Stimulated activated CD4-positive, alpha-beta T cell treated with anti-CD3 and anti-CD28 coated beads, Interleukin-4, amount 100 ng/mL, for 48 hours (primary cell): Measurements from ENCODE around the gene KCNG2.
"Not testable (repeated sequence)": the region's sequence is repeated elsewhere in the genome, so short reads cannot be mapped to it uniquely, and the experiment has no call there.

Source experiments
- DNase-seq, 2 donors: peaks; one replicate each; pipeline ENCODE4 v3.0.0-alpha.2; 2020; ENCODE audit warnings: low read depth in 2 of 2

The KCNG2 gene

GRCh38 chr18:79870301-79871025 lies 72.7 kb downstream of the KCNG2 start:
- no peak for DNase-seq

DNA sequence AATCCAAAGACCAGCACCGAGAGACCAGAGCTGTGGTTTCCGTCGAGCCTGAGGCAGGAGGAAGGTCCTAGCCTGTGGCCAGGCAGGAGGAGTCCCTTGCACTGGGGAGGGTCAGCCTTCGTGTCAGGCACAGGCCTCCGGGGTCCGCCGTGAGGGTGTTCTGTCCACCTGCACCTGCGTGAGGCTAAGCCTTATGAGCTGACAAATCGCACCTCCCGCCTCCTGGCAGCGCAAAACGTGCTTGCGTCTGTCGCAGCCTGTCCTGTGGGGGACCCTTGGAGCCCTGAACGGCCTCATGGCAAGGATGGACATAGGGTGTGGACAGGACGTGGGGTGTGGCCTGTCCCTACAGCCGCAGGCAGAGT lies 73.3 kb downstream of the KCNG2 start:
- no peak for DNase-seq

- no peak for DNase-seq
These were observed 73.8 kb downstream of the KCNG2 start for GRCh38 chr18:79871481-79872091.

DNA sequence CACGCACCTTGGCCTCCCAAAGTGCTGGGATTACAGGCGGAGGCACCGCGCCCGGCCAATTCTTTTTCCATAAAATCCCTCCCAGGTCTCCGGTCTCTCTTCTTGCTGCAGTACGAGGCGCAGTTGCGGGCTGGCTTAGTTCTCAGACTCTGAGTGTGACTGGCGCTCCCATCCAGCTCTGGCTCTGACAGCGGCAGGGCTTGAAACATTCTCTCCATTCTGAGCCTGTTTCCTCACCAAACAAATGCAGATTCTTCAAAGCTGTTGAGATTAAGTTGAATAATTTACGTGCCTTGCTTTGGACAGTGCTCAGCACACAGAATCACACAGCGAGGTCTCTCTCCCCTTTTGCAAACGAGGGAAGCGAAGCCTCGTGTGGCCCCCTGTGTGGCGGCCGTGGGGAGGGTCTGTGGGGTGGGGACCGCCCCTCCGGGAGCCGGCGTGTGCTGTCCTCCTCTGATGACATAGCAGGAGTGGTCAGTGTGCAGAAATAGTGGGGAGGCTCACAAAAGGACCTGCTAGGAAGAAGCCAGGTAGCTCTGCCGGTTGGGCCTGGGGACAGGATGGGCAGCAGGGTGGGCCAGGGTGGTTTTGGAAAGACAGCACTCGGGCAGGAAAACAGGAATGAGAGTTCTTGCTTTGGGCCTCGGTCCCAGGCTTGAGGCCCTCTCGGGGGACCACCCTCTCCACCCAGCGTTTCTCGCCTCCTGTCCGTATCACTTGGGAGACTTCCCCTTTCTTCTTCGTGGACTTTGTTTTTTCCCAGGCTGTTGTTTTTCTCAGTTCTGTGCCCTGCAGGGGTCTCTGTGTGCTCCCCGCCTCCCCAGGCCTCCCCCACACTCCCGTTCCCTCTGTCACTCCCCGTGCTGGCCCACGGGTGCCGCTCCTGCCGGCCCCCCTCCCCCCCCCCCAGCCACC lies 75.0 kb downstream of the KCNG2 start:
- DNase-seq: no peak

GRCh38 chr18:79873449-79874110 lies 75.8 kb downstream of the KCNG2 start:
- no peak for DNase-seq

DNA sequence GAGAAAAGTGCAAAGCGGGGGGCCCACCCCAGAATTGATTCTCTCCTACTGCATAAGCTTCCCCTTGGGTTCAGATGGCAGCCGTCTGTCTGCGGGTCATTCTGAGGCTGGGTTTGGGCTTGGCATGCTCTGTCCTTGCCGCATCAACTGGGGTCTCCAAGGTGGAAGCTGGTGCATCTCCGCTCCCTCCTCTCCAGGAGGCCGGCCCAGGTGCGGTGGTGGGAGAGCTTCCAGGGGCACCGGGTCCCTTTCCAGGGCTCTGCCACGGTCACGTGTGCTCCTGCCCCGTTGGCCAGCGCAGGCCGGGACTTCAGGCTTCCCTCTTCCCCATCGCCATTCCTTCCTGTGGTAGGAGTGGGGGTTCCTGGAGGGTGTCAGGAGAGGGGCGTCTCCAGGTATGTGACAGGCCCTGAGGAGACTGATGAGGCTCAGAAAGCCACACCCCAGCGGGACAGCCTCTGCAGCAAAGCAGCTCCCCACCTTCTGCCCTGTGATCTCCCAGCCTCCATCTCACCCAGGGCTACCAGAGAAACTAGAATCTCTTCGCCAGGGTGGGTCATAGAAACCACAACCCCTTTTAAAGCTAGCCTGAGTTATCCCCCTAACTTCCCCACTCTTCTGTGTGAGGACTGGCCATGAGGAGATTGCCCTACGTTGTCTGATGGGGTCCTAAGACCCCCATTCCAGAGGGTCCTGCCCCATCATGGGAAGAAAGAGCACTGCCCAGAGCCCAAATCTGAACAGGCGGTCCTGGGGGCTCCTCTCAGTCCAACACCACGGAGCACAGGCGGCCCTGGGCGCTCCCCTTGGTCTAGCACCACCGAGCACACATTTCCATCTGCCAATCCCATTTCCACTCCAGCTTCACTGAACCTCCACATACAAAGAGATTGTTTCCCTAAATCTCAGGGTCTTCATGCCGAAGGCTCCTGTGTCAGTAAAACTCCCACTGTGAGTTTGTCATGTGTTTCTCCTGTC lies 77.1 kb downstream of the KCNG2 start:
- DNase-seq: no peak

DNA sequence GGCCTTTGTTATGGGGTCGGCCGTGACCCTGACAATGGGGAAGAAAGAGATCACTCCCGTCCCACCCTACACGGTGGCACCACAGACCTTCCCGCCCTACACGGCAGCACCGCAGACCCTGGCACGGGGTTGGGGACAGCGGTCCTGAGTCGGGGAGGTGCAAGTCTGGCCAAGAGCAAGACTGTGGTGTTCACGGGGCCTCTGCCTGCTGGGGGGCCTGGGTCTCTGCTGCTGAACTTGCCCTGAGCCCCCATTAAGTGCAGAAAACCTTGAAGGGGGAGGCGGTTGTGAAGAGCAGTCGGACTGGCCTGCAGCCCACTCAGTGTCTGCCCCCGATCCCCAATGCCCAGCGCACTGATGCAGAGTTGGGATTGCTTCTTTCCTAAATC lies 77.8 kb downstream of the KCNG2 start:
- DNase-seq: no peak

- DNase-seq: no peak
These were observed 78.3 kb downstream of the KCNG2 start for GRCh38 chr18:79875931-79876461.

GRCh38 chr18:79876497-79876896 lies 78.8 kb downstream of the KCNG2 start:
- DNase-seq: no peak

GRCh38 chr18:79877163-79878091 lies 79.7 kb downstream of the KCNG2 start:
- no peak for DNase-seq

GRCh38 chr18:79878246-79878645 lies 80.5 kb downstream of the KCNG2 start:
- not testable (repeated sequence) for DNase-seq

DNA sequence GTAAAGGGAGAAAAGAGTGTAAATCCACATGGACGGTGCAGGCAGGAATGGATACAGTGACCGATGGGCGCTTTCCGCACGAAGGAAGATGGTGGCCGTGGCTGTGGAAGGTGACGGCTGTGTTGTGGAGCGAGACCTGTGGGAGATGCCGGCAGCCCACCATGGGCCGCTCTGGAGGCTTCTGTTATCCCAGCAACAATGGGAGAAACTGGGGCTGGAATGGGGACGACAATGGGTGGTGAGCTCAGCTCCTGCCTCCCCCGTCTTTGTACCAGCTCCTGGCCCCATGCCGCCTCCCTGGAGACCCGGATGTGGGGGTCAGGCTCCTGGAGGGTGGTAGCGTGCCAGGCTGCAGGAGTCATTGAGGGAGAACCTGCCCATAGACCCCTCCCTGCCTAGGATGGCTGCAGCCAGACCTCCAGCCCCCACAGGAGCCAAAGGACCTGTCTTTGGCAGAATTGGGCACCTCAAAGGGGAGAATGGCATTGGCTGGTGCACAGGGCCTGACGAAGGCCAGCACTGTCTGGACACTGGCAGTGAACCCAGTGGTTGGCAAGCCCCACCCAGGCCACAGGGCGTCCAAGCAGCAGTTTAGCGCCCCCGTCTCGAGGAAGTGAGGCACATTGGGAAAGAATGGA lies 81.1 kb downstream of the KCNG2 start:
- no peak for DNase-seq

DNA sequence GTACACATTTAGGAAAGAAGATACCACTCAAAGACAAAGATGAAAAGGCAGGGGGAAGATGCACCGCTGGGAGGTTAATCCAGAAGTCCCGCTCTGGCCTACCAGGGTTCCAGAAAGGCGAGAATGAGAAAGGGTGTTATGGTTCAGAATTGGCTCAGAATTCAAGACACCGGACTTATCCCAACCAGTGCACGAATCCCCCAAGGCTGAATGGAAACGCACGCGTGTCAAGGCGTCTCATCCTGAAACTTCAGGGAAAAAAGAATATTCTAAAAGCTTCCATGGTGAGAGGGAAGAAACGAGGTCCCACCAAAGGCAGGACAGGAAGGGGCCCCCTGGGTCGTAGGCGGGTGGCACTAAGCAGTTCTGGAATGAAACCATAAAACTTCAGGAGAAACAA lies 81.8 kb downstream of the KCNG2 start:
- DNase-seq: no peak

GRCh38 chr18:79881695-79882094 lies 84.0 kb downstream of the KCNG2 start:
- DNase-seq: no peak

DNA sequence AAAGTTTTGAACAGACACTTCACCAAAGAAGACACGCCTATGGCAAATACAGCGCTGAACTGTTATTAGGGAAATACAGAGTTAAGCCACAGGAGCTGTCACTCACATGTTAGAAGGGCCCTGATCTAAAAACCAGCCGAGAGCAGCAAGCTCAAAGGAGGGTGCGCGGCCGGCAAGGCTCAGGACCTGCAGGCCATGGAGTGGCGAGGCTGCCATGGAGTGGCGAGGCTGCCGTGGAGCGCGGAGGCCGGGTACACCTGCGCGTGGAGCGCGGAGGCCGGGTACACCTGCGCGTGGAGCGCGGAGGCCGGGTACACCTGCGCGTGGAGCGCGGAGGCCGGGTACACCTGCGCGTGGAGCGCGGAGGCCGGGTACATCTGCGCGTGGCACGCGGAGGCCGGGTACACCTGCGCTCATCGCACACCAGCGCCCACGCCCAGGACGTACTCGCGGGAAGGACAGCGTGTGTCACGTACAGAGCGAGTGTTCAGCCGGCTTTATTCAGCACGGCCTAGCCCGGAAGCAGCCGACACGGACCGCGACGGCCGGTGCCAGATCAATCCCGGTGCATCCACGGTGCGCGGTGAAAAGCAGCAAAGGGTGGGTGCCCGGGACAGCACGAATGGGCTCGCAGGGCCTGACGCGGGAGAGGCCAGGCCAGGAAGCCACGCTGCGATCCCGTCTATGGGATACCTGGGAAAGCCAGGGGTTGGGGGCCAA lies 84.9 kb downstream of the KCNG2 start:
- no peak for DNase-seq

DNA sequence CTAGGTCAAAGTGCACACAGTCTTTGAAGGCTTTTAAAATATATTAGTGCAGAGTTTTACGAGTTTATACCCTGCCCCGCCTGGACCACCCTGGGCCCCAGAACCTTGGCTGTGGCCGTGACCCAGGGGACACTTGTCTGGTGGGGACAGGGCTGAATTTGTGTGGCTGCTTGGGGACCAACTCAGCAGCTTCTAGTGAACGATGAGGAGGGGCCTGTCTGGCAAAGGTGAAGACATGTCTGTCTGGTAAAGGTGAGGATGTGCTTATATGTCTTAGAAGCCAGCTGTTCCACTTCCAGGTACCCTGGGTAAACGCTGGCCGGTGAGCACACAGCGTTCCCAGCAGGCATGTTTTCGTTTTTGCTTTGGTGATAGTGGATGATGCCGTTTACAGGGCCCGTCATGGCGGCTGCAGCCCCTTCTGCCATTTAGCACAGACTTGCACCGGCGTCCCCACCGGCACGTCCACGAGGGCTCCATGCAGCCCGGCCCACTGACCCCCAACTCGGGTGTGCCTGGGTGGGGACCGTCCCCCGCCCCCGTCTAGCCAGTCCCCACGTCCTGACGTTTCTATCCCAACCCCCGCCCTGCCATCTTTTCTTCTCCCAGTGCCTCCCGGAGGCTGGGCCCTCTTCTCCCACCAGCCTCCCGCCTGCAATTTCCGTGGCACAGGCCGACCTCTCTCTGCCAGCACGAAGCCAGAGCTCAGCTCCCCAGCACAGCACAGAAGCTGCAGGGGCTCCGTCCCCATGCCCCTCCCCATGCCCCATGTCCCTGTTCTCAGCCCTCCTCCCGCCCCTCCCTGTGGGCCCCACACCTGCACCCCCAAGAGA lies 85.9 kb downstream of the KCNG2 start:
- no peak for DNase-seq

DNA sequence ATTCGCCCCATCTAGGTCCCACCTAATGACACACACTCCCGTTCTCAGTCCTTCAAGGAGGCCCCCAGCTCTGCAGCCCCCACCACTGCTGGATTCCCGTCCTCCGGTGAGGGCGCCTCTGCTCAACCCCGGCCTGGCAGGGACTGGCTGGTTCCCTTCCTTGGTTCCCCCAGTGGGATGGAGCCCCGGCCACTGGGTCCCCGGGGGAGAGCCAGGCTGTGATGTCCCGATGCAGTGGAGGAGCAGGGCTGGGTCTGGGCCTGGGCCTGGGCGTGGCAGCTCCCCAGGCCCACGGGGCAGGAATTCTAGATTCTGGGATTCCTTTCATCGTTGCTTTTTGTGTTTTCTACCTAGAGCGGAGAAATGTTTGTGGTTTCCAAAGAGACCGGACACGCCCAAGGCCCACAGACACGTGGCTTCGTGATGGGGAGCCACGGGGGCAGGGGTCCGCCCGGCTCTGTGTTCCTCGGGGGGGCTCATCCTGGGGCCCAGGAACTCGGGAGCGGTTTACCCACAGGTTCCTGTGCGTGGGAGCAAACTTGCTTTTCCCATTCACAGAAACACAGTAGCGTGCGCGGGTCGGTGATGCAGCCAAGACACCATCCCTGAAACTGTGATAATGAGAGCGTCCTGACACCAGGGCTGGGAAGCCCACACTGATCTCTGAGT lies 86.7 kb downstream of the KCNG2 start:
- DNase-seq: no peak
